ENCODE measurements around the gene SHC2.
"Not testable (repeated sequence)": the region's sequence is repeated elsewhere in the genome, so short reads cannot be mapped to it uniquely, and the experiment has no call there.

Gene SHC2

GRCh38 chr19:491146-491741 lies 30.4 kb upstream of the SHC2 start:
- no peak for DNase-seq (ENCODE audit: low read depth in 2 of 2)

- no peak for DNase-seq (ENCODE audit: low read depth in 2 of 2)
These were observed 28.8 kb upstream of the SHC2 start for GRCh38 chr19:489418-490196.

- DNase-seq (ENCODE audit: low read depth in 2 of 2), result peak; percentile 78 to 90
These were observed 27.9 kb upstream of the SHC2 start for GRCh38 chr19:488505-489417.

- no peak for DNase-seq (ENCODE audit: low read depth in 2 of 2)
These were observed 24.9 kb upstream of the SHC2 start for GRCh38 chr19:485583-486236.

GRCh38 chr19:485077-485476 lies 24.2 kb upstream of the SHC2 start:
- DNase-seq (ENCODE audit: low read depth in 2 of 2), result no peak

GRCh38 chr19:484494-484893 lies 23.7 kb upstream of the SHC2 start:
- DNase-seq (ENCODE audit: low read depth in 2 of 2), result no peak

GRCh38 chr19:483332-484072 lies 22.7 kb upstream of the SHC2 start:
- DNase-seq (ENCODE audit: low read depth in 2 of 2), result no peak

GRCh38 chr19:482186-483041 lies 21.6 kb upstream of the SHC2 start:
- no peak for DNase-seq (ENCODE audit: low read depth in 2 of 2)

GRCh38 chr19:481100-481499 lies 20.3 kb upstream of the SHC2 start:
- DNase-seq (ENCODE audit: low read depth in 2 of 2), result not testable (repeated sequence)

GRCh38 chr19:480016-480855 lies 19.4 kb upstream of the SHC2 start:
- DNase-seq (ENCODE audit: low read depth in 2 of 2), result peak in 1 of 2 donors; percentile 50

- DNase-seq (ENCODE audit: low read depth in 2 of 2), result no peak
These were observed 18.1 kb upstream of the SHC2 start for GRCh38 chr19:478976-479375.

GRCh38 chr19:478236-478903 lies 17.5 kb upstream of the SHC2 start:
- no peak for DNase-seq (ENCODE audit: low read depth in 2 of 2)

GRCh38 chr19:475360-475759 lies 14.5 kb upstream of the SHC2 start:
- DNase-seq (ENCODE audit: low read depth in 2 of 2), result no peak

- no peak for DNase-seq (ENCODE audit: low read depth in 2 of 2)
These were observed 13.6 kb upstream of the SHC2 start for GRCh38 chr19:474126-475078.

GRCh38 chr19:472005-472858 lies 11.4 kb upstream of the SHC2 start:
- DNase-seq (ENCODE audit: low read depth in 2 of 2), result no peak

GRCh38 chr19:470701-471100 lies 9.9 kb upstream of the SHC2 start:
- DNase-seq (ENCODE audit: low read depth in 2 of 2), result no peak

- no peak for DNase-seq (ENCODE audit: low read depth in 2 of 2)
These were observed 9.0 kb upstream of the SHC2 start for GRCh38 chr19:469833-470232.
